ENCODE measurements around the gene HMG20B.
"Not testable (repeated sequence)": the region's sequence is repeated elsewhere in the genome, so short reads cannot be mapped to it uniquely, and the experiment has no call there.

HMG20B gene

DNA sequence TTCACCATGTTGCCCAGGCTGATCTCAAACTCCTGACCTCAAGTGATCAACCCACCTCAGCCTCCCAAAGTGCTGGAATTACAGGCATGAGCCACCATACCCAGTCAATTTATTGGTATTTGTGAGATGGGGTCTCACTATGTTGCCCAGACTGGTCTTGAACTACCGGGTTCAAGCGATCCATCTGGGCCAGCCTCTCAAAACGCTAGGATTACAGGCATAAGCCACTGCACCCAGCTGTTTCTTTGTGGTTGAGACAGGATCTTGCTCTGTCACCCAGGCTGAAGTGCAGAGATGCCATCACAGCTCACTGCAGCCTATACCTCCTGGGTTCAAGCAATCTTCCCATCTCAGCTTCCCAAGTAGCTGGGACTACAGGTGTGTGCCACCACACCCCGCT, 9.0 kb downstream of the HMG20B start:
- DNase-seq, H3K4me3 Mint-ChIP-seq, H3K4me1 Mint-ChIP-seq, H3K27me3 Mint-ChIP-seq, H3K9me3 Mint-ChIP-seq, H3K27ac Mint-ChIP-seq, ATAC-seq: not testable (repeated sequence)

DNA sequence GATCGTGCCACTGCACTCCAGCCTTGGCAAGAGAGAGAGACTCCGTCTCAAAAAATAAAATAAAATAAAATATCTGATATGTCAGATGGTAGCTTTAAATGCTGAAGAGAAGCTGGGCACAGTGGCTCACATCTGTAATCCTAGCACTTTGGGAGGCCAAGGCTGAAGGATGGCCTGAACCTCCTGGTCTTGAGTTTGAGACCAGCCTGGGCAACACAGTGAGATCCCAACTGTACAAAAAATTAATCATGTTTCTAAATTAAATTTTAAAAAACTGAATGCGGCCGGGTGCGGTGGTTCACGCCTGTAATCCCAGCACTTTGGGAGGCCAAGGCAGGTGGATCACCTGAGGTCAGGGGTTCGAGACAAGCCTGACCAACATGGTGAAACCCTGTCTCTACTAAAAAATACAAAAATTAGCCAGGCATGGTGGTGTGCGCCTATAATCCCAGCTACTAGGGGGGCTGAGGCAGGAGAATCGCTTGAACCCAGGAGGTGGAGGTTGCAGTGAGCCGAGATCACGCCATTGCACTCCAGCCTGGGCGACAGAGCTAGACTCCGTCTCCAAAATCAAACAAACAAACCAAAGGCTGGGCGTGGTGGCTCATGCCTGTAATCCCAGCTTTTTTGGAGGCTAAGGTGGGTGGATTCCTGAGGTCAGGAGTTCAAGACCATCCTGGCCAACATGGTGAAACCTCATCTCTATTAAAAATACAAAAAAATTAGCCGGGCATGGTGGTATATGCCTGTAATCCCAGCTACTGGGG, 11.5 kb downstream of the HMG20B start:
- not testable (repeated sequence) for H3K27me3 Mint-ChIP-seq, ATAC-seq, H3K4me1 Mint-ChIP-seq, H3K27ac Mint-ChIP-seq, H3K4me3 Mint-ChIP-seq, H3K9me3 Mint-ChIP-seq, DNase-seq

DNA sequence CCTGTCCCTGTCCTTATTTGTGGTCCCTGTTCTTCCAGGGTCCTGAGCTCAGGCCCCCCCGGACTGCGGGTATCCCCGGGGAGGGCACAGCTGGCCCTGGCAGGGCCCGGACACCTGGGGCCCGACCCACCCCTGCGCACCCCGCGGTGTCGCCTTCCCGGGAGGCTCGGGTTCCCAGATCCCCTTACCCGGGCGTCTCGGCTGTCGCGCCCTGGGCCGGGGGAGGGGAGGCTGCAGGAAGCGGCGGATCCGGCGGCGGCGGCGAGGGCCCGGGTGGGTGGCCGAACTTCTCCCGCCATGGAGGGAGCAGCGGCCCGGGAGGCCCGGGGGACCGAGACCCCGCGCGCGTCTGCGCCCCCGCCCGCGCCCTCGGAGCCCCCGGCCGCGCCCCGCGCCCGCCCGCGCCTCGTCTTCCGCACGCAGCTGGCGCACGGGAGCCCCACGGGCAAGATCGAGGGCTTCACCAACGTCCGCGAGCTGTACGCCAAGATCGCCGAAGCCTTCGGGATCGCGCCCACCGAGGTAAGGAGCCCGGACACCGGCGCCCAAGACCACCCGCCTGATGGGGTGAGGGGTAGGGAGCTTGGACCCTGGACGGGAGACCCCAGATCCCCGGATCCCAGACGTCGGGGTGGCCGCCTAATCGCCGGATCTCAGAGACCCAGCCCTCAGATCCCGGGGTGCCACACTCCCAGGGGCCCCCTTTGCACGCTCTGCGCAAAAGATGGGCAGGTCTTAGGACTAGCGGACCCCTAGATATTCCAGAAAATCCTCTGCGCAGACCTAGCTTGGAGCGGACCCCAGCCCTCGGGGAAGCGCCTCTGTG, 12.8 kb downstream of the HMG20B start, which contains the start of gene GIPC3:
Gene GIPC3 (plus strand): TSS at position 178 of the 826 bp plus-strand sequence. CDS start 120 bp downstream, at position 298.
- H3K9me3 Mint-ChIP-seq = no peaks in the 10 kb centered on the region
- H3K27me3 Mint-ChIP-seq = no peaks in the 10 kb centered on the region
- H3K4me3 Mint-ChIP-seq = peak within 1 kb of the TSS; percentile 22 to 74
- DNase-seq (no peak), ATAC-seq (peak; percentile 48)
- peaks cover 9% of the 10 kb centered on the region for H3K4me1 Mint-ChIP-seq
- H3K27ac Mint-ChIP-seq = peak within 1 kb of the TSS in 1 of 2 donors; percentile 42

DNA sequence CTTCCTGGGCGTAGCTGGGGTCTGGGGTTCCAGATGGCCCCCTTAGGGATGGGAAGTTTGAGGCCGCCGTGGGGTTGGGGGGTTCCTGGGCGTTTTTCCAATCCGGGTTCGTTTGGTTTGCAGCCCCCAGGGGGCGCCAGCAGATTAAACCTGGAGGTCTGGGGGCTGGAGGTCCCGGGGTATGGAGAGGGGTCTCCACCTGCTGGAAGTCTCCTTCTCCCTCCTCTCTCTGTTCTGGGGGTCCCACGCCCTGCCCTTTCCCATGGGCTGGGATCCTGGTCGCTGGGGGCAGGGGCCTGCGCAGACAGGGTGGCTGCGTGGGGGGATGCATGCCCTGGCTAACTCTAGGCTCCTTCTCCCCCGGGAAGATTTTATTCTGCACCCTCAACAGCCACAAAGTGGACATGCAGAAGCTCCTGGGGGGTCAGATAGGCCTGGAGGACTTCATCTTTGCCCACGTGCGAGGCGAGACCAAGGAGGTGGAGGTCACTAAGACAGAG, 13.4 kb downstream of the HMG20B start:
- Mint-ChIP-seq H3K27ac (peak overlapping the region in 1 of 2 donors; percentile 42), H3K4me1 (peaks cover 9% of the 10 kb centered on the region), H3K27me3 (no peaks in the 10 kb centered on the region), H3K4me3 (peak overlapping the region; percentile 22 to 74), H3K9me3 (no peaks in the 10 kb centered on the region)
- DNase-seq = peak; percentile 41 to 46
- peak; percentile 56 for ATAC-seq

DNA sequence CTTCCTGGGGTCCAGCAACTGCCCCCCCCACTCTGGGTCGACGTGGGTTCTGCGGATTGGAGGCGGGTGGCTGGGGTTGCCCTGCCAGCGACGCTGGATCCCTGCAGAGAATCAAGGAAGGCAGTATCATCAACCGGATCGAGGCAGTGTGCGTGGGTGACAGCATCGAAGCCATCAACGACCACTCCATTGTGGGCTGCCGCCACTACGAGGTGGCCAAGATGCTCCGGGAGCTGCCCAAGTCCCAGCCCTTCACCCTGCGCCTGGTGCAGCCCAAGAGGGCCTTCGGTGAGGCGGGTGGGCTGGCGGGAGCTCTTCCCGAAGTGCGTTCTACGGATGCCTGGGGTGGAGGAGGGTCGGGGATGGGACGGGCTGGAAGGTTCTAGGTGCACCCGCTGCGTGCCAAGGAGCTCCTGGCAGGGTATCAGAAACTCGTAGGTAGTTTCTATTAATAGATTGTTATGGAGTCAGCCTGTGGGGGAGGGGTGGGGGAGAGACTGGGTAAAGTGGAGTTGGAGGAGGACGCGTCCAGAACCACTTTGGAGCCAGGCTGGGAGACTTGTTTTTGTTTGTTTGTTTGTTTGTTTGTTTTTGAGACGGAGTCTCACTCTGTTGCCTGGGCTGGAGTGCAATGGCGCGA, 14.1 kb downstream of the HMG20B start:
- H3K27me3 Mint-ChIP-seq = no peaks in the 10 kb centered on the region
- peaks cover 0 to 6% of the 10 kb centered on the region in 2 donors for H3K9me3 Mint-ChIP-seq
- H3K27ac Mint-ChIP-seq = no peak overlapping the region
- no peak for DNase-seq
- no peak overlapping the region for H3K4me3 Mint-ChIP-seq
- ATAC-seq = no peak
- peaks cover 9% of the 10 kb centered on the region for H3K4me1 Mint-ChIP-seq

DNA sequence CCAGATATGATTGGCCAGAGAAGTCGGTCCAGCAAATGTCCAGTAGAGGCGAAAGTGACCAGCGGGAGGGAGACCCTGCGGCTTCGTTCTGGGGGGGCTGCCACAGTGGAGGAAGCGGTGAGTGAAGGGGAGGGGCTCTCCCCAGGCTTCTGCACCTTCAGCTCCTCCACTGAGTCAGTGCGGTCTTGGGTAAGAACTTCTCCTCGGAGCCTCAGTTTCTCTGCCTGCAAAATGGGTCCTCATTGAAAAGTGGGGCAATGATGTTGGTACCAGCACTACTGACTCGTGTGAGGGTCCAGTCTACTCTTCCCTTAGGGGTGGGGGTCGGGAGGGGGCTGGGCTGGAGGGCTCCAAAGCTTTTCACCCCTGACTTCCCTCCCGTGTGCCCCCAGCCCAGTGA, 16.7 kb downstream of the HMG20B start:
- H3K4me1 Mint-ChIP-seq = peaks cover 9% of the 10 kb centered on the region
- no peak overlapping the region for H3K27ac Mint-ChIP-seq
- no peak overlapping the region for H3K4me3 Mint-ChIP-seq
- ATAC-seq (no peak), DNase-seq (no peak)
- no peaks in the 10 kb centered on the region for H3K27me3 Mint-ChIP-seq
- H3K9me3 Mint-ChIP-seq = peaks cover 0 to 6% of the 10 kb centered on the region in 2 donors

DNA sequence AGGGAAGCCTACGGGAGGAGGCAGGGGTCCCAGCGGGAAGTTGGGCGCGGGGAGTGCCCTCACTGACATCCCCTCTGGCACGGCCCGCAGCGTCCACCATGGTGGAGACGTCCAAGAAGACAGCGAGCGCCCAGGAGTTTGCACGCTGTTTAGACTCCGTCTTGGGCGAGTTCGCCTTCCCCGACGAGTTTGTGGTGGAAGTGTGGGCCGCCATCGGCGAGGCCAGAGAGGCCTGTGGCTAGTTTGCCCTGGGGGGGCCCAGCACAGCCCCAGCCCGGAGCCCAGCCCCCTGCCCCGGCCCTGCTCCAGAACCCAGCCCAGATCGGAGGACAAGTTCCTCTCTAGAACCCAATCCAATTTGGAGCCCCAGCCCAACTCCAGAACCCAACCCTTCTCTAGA, 17.2 kb downstream of the HMG20B start:
- no peak overlapping the region for H3K4me3 Mint-ChIP-seq
- DNase-seq = no peak
- H3K4me1 Mint-ChIP-seq = peaks cover 9% of the 10 kb centered on the region
- no peak for ATAC-seq
- no peak overlapping the region for H3K27ac Mint-ChIP-seq
- H3K9me3 Mint-ChIP-seq = peaks cover 0 to 6% of the 10 kb centered on the region in 2 donors
- no peaks in the 10 kb centered on the region for H3K27me3 Mint-ChIP-seq

DNA sequence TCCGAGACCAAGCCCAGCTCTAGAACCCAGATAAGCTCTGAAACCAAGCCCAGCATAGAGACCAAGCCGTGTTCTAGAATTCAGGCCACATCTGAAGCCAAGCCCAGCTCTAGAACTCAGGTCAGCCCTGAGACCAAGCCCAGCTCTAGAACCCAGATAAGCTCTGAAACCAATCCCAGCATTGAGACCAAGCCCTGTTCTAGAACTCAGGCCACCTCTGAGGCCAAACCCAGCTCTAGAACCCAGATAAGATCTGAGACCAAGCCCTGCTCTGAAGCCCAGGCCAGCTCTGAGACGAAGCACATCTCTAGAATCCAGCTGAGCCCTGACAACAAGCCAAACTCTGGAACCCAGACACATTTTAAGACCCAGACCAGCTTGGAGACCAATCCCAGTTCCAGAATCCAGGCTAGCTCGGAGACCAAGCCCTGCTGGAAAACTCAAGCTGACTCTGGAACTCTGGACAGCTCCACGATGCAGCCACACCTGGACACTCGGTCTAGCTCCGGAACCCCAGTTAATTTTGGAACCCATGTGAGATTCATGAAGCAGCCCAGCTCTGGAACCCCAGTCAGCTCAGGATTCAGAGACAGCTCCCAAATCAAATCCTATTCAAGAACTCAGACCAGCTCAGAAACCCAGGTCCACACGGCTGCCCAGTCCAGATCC, 18.4 kb downstream of the HMG20B start:
- no peaks in the 10 kb centered on the region for H3K27me3 Mint-ChIP-seq
- DNase-seq = no peak
- H3K4me1 Mint-ChIP-seq = peaks cover 4% of the 10 kb centered on the region
- no peak overlapping the region for H3K4me3 Mint-ChIP-seq
- H3K9me3 Mint-ChIP-seq = peaks cover 0 to 6% of the 10 kb centered on the region in 2 donors
- H3K27ac Mint-ChIP-seq = no peak overlapping the region
- ATAC-seq = no peak

DNA sequence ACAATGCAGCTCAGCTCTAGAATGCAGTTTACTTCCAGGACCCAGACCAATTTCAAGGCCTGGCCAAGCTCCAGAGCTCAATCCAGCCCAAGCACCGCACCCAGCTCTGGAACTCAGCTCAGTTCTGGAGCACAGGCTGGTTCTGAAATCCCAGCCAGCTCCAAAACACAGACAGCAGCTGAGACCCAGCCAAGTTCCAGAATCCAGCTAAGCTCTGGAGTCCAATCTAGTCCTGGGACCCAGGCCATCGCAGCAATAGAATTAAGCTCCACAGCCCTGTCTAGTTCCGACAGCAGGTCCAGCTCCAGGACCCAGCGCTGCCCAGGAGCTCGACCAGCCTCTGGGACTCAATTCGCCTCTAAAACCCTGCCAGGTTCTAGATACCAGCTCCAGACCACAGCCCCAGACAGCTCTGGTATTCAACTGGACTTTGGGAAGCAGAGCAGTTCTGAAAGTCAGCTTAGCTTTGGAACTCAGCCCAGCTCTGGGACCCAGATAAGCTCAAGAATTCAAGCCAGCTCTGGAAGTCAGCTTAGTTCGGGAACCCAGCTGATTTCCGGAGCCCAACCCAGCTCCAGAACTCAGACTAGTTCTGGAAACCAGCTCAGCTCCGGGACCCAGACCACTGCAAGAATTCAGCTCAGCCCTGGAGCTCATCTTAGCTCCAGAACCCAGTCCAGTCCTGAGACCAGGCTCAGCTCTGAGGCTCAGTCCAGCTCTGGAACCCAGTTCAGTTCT, 19.3 kb downstream of the HMG20B start:
- Mint-ChIP-seq H3K27me3 (no peaks in the 10 kb centered on the region), H3K27ac (no peak overlapping the region), H3K4me3 (no peak overlapping the region), H3K9me3 (peaks cover 0 to 6% of the 10 kb centered on the region in 2 donors), H3K4me1 (no peaks in the 10 kb centered on the region)
- ATAC-seq (no peak), DNase-seq (no peak)

DNA sequence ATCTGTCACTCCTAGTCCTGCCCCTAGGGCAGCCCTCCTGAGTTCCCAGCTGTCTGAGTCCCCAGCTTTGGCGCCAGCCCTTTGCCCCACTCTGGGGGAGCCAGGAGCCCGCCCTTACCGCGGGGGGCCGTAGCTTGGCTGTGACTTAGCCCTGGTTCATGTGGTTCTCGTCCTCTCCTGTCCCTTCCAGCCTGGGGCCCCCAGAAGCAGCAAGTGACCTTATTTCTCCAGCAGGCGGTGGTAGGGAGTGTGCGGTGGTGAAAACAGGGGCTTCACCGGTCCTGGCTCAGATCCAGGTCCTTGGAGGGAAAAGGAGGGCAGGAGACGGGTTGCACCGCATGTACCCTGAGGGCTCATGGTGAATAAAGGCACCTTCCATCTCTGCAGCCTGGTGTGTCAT, 20.4 kb downstream of the HMG20B start:
- Mint-ChIP-seq H3K27me3 (no peaks in the 10 kb centered on the region), H3K4me1 (no peaks in the 10 kb centered on the region), H3K9me3 (peaks cover 0 to 6% of the 10 kb centered on the region in 2 donors), H3K27ac (no peak overlapping the region), H3K4me3 (no peak overlapping the region)
- DNase-seq (no peak), ATAC-seq (no peak)

DNA sequence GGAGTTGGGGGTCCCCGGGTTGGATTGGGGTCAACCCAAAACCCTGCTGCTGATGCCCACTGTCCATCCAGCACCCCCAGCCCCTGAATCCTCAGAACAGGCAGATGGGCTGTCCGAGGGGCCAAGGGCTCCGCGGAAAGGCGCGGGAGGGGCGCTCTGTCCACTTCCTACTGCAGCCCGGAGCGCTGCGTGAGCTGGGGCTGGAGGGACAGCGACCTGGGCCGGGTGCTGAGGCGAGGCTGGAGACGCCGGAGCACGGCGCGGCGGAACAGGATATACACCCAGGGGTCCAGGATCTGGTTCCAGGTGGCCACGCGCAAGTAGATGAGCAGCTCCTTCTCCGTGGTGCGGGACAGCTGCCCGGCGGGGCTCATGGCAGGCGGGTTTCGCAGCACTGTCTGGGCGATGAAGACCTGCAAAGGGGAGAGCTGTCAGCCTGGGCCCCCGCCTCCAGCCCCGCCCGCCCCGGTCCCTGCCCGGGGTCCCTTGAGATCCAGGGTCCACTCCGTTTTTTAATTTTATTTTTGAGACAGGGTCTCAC, 22.8 kb downstream of the HMG20B start:
- Mint-ChIP-seq H3K27me3 (no peaks in the 10 kb centered on the region), H3K4me1 (no peaks in the 10 kb centered on the region), H3K4me3 (no peak overlapping the region), H3K27ac (no peak overlapping the region), H3K9me3 (peaks cover 0 to 6% of the 10 kb centered on the region in 2 donors)
- no peak for ATAC-seq
- no peak for DNase-seq

DNA sequence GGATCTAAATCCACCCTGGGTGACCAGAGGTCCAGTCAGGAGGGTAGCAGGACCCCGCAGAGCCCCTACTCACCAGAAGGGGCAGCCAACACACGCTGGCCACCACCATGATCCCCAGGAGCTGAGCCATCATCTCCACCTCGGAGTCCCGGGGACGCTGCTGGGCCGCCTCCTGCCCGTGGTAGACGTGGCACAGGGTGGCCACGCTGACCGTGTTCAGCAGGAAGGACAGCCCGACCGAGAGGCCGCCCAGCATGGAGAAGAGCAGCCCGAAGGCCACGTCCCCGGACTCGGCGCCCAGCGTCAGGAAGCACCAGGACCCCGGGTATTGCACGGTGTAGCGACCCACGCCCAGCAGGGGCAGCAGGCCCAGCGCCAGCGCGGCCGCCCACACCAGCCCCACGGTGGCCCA, 27.0 kb downstream of the HMG20B start:
- Mint-ChIP-seq H3K4me1 (no peaks in the 10 kb centered on the region), H3K4me3 (no peak overlapping the region), H3K9me3 (no peaks in the 10 kb centered on the region), H3K27me3 (no peaks in the 10 kb centered on the region), H3K27ac (no peak overlapping the region)
- ATAC-seq (peak; percentile 18), DNase-seq (no peak)

DNA sequence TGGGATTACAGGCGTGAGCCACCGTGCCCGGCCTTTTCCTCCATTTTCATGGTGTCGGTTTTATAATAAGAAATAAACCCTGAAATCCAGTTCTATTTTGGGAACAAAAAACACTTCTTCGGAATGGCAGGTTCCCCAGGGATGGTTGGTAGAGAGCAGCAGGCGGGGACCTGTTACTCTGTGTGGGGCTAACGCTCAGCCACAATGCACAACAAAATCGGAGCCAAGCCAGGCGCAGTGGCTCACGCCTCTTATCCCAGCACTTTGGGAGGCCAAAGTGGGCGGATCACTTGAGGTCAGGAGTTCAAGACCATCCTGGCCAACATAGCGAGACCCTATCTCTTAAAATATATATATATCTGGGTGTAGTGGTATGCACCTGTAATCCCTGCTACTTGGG, 28.3 kb downstream of the HMG20B start:
- no peak for DNase-seq
- no peak overlapping the region for H3K4me3 Mint-ChIP-seq

DNA sequence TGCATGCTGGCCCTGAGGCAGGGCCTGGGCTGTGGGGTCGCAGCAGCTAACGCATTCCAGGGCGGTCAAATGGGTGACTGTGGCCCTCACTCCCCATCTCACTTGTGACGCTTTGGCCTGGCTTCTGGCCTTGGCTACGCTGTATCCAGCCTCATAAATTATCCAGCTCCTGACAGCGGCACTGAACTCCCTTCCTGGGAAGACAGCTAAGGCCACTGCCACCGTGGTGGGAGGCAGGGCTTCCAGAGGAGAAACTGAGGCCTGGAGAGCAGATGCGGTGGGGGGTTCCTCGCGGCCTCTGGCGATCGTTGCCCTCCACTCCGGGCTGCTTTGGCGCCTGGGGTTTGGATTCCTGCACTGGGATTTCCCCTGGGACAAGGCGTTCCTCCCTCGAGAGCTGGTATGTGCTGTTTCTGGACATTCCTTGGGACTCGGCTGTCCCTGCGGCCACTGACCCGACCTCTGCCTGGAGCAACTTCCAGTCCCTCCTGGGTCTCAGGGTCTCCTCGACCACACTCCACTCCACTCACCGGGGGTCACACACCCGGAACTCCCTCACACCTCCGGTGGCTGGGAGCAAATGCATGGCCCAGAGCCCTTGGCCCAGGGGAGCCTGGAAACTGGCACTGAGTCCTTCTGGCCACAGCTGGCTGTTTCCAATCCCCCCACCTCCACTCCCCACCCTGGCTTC, 30.5 kb downstream of the HMG20B start:
- Mint-ChIP-seq H3K27me3 (no peaks in the 10 kb centered on the region), H3K4me1 (peaks cover 14% of the 10 kb centered on the region), H3K27ac (no peak overlapping the region), H3K9me3 (no peaks in the 10 kb centered on the region), H3K4me3 (no peak overlapping the region)
- ATAC-seq = no peak
- no peak for DNase-seq

More for the DNA sequence above, 28.3 kb downstream of the HMG20B start:
- no peak for ATAC-seq
- H3K4me1 Mint-ChIP-seq = no peaks in the 10 kb centered on the region
- H3K27ac Mint-ChIP-seq = no peak overlapping the region
- no peaks in the 10 kb centered on the region for H3K9me3 Mint-ChIP-seq
- H3K27me3 Mint-ChIP-seq = no peaks in the 10 kb centered on the region
